Astrocyte of the cerebellum (primary cell): ENCODE data around the gene CLEC4F.

Experiments used
- DNase-seq: peaks from one replicate; pipeline ENCODE4 v3.0.0-alpha.2; 2011; ENCODE audit warnings: low read depth
- H3K4me3 ChIP-seq: 2 replicates; pipeline ENCODE4 v1.5.1; 2011; ENCODE audit warnings: mild to moderate bottlenecking, low read depth, low read length, moderate library complexity
- in situ Hi-C: cut with HindIII; loops from 2 replicates; pipeline ENCODE4 v1.10.0; 2017; ENCODE audit warnings: low sequenced_read_pairs
- TF ChIP-seq, protein P1 (sequence below): IDR thresholded peaks from 2 replicates; pipeline ENCODE4 v1.5.1; 2012; ENCODE audit warnings: low read length, low read depth, moderate library complexity, mild to moderate bottlenecking; ENCODE audit errors: missing control alignments

CLEC4F gene

DNA sequence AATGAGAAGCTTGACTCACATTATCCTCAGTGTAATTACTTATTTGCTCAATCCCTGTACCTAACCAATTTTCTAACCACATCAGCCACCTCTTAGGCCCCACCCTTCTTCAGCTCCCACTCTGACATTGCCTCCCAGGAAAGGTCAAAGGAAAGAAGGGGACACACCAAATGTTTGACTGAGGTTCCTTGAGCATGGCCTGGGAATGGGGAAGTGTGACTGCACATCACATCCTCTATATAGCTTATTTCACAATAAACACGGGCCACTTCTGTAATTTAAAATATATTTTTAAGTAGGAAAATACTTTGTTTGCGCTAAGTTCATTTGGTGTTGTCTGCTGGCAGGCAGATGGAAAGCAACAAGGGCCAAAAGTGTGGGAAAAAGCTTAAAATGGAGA, 26.9 kb downstream of the CLEC4F start:
- in situ Hi-C loops = loop anchor here (5.0 kb wide), 1 partner anchor 56 kb away; no protein-coding TSS in a partner anchor
- H3K4me3 ChIP-seq = no peak overlapping the region
- TF ChIP-seq, protein P1, sequence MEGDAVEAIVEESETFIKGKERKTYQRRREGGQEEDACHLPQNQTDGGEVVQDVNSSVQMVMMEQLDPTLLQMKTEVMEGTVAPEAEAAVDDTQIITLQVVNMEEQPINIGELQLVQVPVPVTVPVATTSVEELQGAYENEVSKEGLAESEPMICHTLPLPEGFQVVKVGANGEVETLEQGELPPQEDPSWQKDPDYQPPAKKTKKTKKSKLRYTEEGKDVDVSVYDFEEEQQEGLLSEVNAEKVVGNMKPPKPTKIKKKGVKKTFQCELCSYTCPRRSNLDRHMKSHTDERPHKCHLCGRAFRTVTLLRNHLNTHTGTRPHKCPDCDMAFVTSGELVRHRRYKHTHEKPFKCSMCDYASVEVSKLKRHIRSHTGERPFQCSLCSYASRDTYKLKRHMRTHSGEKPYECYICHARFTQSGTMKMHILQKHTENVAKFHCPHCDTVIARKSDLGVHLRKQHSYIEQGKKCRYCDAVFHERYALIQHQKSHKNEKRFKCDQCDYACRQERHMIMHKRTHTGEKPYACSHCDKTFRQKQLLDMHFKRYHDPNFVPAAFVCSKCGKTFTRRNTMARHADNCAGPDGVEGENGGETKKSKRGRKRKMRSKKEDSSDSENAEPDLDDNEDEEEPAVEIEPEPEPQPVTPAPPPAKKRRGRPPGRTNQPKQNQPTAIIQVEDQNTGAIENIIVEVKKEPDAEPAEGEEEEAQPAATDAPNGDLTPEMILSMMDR = no peak
- no peak for DNase-seq

DNA sequence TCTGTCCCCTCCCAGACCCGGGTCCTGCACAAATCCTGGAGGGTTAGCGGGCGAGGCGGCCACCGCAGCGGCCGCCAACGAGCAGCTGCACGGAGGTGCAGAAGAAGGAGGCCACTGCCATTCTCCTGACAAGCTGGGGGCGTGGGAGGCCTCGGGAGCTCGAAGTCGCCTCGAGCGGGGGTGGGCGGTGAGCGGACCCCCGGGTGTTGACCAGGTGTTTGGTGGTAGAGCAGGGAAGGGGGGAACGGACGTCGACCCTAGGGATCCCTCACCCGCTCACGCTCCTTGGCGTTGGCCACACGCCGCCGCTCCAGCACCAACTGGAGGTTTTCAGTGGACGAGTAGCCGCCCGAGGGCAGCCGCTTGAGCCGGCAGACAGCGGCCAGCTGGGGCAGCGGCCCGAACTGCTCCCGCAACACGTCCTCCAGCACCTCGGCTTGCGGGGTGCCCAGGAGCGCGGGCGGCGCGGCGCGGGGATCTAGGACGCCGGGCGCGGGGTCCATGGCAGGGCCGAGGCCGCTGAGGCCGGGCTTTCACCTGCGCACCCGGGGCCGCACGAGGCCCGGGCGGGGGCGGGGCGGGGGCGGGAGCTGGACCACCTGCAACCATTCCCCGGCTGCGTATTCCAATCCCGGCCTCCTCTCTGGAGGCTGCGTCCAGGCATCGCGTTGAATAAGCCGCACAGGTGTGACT, 30.1 kb downstream of the CLEC4F start, which contains the start of gene FIGLA:
TSS of gene FIGLA (minus strand) at position 508 of the 693 bp plus-strand sequence. CDS start at position 503, 5 bp downstream.
- TF ChIP-seq, protein P1 = no peak
- DNase-seq = no peak
- in situ Hi-C loops = loop anchor here (5.0 kb wide), 1 partner anchor 53 kb away; no protein-coding TSS in a partner anchor
- H3K4me3 ChIP-seq = peak within 1 kb of the TSS; percentile 4

DNA sequence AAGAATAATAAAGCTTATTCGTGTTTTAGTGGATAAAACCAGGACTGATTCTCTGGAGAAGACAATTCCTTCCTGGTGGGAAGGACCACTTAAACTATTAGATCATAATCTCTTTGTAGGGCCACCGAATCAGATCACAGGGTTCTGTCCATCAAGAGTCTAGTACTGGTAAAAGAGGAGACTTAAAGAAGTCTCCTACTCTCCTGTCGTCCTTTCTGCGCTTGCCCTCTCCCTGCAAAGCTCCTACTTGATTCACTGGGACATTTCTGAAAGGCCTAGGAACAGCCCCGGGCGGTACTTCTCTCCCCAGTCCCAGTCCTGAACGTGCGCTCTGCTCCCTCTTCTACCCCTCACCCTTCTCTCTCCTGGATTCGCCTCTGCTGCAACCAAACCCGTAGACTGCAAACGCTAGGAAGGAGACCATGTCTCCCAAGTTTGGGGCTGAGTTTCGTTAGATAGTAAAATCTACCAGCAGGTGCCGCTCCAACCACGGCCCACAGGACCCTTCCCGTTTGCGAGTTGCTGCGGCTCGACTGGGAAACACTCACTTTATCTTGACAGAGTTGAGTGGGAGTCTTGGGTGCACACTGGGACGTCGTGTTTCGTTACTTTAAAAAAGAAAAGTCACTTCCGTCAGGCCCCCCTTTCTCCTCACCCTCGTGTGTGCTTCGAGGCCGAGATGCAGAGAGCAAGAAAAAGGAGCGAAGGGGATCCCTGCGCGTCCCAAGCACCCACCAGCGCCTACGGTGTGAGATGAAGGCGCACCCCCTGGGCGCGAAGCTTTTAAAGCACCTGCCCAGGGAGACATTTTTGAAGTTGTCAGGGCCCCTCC, 30.9 kb downstream of the CLEC4F start:
- TF ChIP-seq, protein P1 = peak; percentile 75
- peak; percentile 18 for DNase-seq
- peak overlapping the region; percentile 4 for H3K4me3 ChIP-seq
- in situ Hi-C loops = loop anchor here (5.0 kb wide), 1 partner anchor 52 kb away; no protein-coding TSS in a partner anchor

DNA sequence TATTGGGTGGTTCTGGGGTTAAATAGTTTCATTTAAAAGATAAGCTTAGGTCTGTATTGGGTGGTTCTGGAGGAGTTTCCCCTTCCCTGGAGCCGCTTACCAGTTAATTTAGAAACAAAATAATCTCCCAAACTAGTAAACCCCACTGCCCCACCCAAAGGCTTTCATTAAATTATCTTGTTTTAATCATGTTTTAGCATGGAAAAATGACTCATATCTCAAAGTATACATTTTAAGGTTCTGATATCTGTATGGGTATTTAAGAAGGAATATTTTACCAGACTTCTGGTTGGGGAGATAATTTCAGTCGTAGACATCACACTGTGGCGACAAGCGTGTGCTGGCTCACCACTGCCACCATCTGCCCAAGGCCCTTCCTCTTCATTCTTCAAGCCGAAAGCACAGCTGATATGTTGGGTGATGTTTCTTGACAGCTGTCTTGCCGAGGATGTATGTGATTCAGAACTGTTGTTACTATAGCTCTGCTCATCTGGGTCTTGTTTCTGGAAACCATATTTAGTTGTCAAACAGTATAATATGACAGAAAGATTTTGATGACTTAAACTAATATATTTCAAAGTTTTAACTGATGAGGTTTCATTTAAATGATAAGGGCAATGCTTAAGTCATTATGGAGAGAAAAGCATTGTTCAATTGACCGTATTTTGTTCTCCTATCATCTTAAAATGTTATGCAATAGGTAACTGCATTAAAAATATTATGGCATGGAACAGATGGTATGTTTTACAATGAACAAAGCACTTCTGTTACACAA, 35.1 kb downstream of the CLEC4F start:
- in situ Hi-C loops = no loop called here
- no peak for DNase-seq

DNA sequence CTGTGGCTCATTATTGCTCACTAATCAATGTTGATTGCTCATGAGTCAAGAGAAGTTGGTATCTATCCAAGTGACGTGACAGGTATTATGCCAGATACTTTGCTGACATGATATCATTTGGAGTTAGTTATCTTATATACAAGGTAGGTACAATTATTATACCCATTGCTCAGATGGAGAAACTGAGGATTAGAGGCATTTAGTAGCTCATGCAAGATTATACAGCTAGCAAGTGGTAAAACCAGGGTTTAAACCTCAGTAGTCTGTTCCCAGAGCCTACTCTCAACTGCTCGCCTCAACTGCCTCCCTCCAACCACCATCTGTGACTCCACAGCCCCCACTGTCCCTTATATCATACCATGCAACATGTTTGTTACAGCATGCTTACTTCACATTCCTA, 36.1 kb downstream of the CLEC4F start:
- no peak for DNase-seq
- TF ChIP-seq, protein P1 = no peak
- in situ Hi-C loops = no loop called here
- H3K4me3 ChIP-seq = no peak overlapping the region

More for the DNA sequence above, 35.1 kb downstream of the CLEC4F start:
- no peak overlapping the region for H3K4me3 ChIP-seq
- TF ChIP-seq, protein P1 = peak; percentile 61

DNA sequence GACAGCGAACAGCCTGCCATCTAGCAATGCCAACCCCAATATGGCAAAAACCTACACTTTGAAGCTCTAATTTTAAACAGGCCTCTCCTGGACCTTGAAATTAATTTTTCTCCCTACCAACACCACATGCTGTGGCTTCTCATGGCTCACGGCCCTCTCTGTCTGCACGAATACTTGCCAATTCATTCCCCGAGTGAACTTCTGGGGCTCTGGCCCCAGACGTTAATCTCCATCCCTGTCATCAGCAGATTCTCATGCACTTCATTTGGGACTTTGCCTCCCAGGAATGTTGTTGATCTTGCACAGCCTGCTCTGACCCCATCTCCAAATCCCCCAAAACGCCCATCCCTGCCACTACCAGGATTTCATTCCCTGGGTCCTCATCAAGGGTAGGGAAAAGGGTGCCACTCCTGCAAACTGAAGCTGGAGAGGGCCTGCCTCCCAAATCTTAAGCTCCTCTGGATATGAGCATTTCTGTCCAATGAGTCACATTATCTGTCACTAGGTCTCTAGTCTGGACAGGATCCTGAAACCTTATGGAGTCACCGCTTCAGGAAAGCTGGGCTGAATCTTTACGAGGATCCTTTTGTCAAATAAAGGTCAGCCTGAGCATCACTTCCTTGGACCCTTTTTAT, 40.4 kb downstream of the CLEC4F start:
- no peak for DNase-seq
- no peak overlapping the region for H3K4me3 ChIP-seq
- TF ChIP-seq, protein P1 = no peak
- in situ Hi-C loops = no loop called here
